ENCODE results near the gene COX17.

COX17 gene

DNA sequence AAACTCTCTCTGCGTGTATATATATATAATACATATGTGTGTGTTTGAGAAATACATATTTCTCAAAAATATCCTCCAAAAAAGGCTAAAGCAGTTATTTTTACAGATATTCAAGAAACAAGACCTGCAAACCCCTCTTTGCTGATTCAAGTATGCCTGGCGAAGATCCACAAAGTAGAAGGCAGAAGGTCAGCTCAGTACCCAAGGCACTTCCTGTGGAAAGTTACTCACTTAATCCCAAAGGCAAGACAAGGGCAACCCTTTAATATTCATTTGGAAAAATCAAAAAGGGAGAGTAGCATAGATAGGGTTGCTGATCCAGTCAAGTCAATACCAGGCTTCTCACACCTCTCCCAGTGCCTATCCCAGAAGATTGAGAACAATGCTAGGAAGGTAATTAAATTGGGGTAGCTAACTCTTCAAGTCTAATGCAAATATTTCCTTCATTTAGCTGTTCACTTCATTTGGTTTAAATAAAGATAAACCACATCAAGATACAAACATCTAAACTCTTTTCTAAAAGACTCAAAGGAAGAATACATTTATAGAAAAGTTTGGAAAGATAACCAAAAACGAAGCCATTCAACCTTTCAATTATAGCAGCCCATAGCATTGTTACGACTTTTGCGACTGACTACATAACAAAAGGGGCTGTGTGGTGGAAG is 7.2 kb downstream of the COX17 start:
- no peaks in the 10 kb centered on the region for H3K9me3 Mint-ChIP-seq
- peaks cover 5% of the 10 kb centered on the region for H3K4me1 Mint-ChIP-seq
- no peak overlapping the region for H3K4me3 Mint-ChIP-seq
- H3K27ac Mint-ChIP-seq, result no peak overlapping the region
- H3K27me3 Mint-ChIP-seq (ENCODE audit: low read depth), result no peaks in the 10 kb centered on the region
- TF ChIP-seq, protein P1, sequence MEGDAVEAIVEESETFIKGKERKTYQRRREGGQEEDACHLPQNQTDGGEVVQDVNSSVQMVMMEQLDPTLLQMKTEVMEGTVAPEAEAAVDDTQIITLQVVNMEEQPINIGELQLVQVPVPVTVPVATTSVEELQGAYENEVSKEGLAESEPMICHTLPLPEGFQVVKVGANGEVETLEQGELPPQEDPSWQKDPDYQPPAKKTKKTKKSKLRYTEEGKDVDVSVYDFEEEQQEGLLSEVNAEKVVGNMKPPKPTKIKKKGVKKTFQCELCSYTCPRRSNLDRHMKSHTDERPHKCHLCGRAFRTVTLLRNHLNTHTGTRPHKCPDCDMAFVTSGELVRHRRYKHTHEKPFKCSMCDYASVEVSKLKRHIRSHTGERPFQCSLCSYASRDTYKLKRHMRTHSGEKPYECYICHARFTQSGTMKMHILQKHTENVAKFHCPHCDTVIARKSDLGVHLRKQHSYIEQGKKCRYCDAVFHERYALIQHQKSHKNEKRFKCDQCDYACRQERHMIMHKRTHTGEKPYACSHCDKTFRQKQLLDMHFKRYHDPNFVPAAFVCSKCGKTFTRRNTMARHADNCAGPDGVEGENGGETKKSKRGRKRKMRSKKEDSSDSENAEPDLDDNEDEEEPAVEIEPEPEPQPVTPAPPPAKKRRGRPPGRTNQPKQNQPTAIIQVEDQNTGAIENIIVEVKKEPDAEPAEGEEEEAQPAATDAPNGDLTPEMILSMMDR (IDR thresholded peaks at IDR 0.05; ENCODE audit: unreplicated experiment in 3 of 3), result no peak
- peaks cover 50% of the 10 kb centered on the region for H3K36me3 Mint-ChIP-seq (ENCODE audit: low read depth)

- H3K9me3 Mint-ChIP-seq, result no peaks in the 10 kb centered on the region
- H3K4me3 Mint-ChIP-seq, result no peak overlapping the region
- TF ChIP-seq, protein P1 (IDR thresholded peaks at IDR 0.05; ENCODE audit: unreplicated experiment in 3 of 3), result no peak
- peaks cover 37% of the 10 kb centered on the region for H3K4me1 Mint-ChIP-seq
- no peaks in the 10 kb centered on the region for H3K27me3 Mint-ChIP-seq (ENCODE audit: low read depth)
- H3K36me3 Mint-ChIP-seq (ENCODE audit: low read depth), result peaks cover 23% of the 10 kb centered on the region
- no peak overlapping the region for H3K27ac Mint-ChIP-seq
Measured at GRCh38 chr3:119665954-119666559, 11.1 kb downstream of the COX17 start.

DNA sequence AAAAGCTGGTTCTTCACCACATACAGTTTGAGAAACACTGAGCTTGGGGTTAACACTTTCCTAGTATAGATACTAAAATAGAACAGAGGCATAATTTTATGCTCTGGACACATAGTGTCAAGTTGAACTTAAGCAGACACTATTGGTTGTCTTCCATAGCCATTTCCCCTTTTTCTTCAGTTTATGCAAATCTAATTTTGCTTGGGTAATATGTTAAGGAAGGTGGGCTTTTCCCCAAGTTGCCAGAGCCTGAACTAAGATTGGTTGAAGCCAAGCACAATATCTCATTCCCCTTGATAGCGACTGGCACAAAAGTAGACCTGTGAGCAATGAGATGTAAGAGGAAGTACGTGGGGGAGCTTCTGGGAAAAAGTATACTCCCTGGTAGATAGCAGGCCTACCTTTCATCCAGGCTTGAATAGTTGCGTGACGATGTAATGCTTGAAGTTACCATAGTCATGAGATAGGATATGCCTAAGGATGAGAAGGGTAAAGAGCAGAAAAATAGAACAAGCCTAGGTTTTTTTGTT is 12.3 kb downstream of the COX17 start:
- peaks cover 16% of the 10 kb centered on the region for H3K36me3 Mint-ChIP-seq (ENCODE audit: low read depth)
- H3K27ac Mint-ChIP-seq, result peak overlapping the region in 1 of 3 experiments; percentile 94
- peaks cover 47% of the 10 kb centered on the region for H3K4me1 Mint-ChIP-seq
- H3K27me3 Mint-ChIP-seq (ENCODE audit: low read depth), result no peaks in the 10 kb centered on the region
- H3K4me3 Mint-ChIP-seq, result no peak overlapping the region
- TF ChIP-seq, protein P1 (IDR thresholded peaks at IDR 0.05; ENCODE audit: unreplicated experiment in 3 of 3), result no peak
- H3K9me3 Mint-ChIP-seq, result no peaks in the 10 kb centered on the region

DNA sequence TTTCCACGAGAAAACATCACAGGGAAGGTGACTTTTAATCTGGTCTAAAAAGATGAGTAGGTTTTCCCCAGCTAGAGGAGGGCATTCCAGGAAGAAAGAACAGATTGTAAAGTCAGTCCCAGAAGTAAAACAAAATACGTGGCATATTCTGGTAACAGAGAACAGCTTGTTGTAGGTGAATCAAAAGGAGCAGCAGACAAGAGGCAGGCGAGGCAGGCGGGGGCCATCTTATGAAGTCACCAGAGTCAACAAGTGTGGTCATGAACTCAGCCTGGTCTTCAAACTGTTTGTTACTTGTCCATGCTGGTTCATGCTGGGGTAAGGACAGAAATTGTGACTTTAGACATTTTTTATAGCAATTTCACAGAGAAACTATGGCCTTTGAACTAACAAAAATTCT is 12.8 kb downstream of the COX17 start:
- peaks cover 3% of the 10 kb centered on the region for H3K27me3 Mint-ChIP-seq (ENCODE audit: low read depth)
- no peak overlapping the region for H3K4me3 Mint-ChIP-seq
- peaks cover 51% of the 10 kb centered on the region for H3K4me1 Mint-ChIP-seq
- TF ChIP-seq, protein P1 (IDR thresholded peaks at IDR 0.05; ENCODE audit: unreplicated experiment in 3 of 3), result no peak
- H3K36me3 Mint-ChIP-seq (ENCODE audit: low read depth), result peaks cover 11% of the 10 kb centered on the region
- H3K9me3 Mint-ChIP-seq, result no peaks in the 10 kb centered on the region
- H3K27ac Mint-ChIP-seq, result peak overlapping the region in 2 of 3 experiments; percentile 31 to 94

DNA sequence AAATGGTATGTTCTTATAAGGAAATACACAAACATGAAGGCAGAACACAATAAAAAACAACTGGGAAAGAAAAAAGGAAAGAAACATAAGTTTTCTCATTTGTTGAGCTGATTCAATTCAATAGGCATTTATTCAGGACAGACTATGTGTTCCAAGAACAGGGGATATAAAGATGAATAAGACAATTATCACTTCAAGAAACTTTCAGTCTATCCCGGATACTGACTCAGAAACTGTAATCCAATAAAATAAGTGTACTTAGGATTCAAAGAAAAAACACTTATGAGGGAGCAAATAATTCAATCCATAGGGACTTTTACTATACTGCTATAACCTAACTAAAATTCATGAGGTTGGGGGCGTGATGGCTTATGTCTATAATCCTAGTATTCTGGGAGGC is 13.3 kb downstream of the COX17 start:
- Mint-ChIP-seq H3K27me3 (ENCODE audit: low read depth) (peaks cover 3% of the 10 kb centered on the region), H3K4me1 (peaks cover 51% of the 10 kb centered on the region), H3K4me3 (no peak overlapping the region), H3K27ac (peak overlapping the region in 2 of 3 experiments; percentile 71 to 94), H3K9me3 (no peaks in the 10 kb centered on the region), H3K36me3 (ENCODE audit: low read depth) (peaks cover 6% of the 10 kb centered on the region)
- TF ChIP-seq, protein P1 (IDR thresholded peaks at IDR 0.05; ENCODE audit: unreplicated experiment in 3 of 3), result no peak

Data from nephron (organoid).